HEK293T (cell line): ENCODE data around the gene SORCS3.

Source experiments
- CTCF ChIA-PET: fragments of 350-600 bp; formaldehyde crosslinking; extraction: SDS; loops from one replicate; lab custom pipeline; 2021; ENCODE audit warnings: antibody characterized with exemption, inconsistent platforms; lab: Yijun Ruan, JAX
- POLR2A ChIA-PET: fragments of 350-600 bp; formaldehyde crosslinking; extraction: SDS; loops from one replicate; lab custom pipeline; 2020; ENCODE audit warnings: antibody characterized with exemption, inconsistent platforms; lab: Yijun Ruan, JAX
- DNase-seq: peaks from one replicate; pipeline ENCODE4 v3.0.0; 2012; ENCODE audit warnings: mixed read lengths; ENCODE audit errors: extremely low spot score
- ARNT ChIP-seq: fragments of 450-650 bp; IDR thresholded peaks from 2 replicates; pipeline ENCODE4 v1.6.1; 2017; ENCODE audit warnings: mild to moderate bottlenecking
- BHLHE40 ChIP-seq: fragments of 450-650 bp; IDR thresholded peaks from 2 replicates; pipeline ENCODE4 v1.6.1; 2016; ENCODE audit warnings: mild to moderate bottlenecking, moderate library complexity, borderline replicate concordance
- CTBP1 ChIP-seq: fragments of 450-650 bp; IDR thresholded peaks from 2 replicates; pipeline ENCODE4 v1.6.1; 2016; ENCODE audit warnings: borderline replicate concordance
- ELF4 ChIP-seq: fragments of 450-650 bp; IDR thresholded peaks from 2 replicates; pipeline ENCODE4 v1.6.1; 2017; ENCODE audit warnings: antibody characterized with exemption
- FOXA1 ChIP-seq: fragments of 450-650 bp; IDR thresholded peaks from 2 replicates; pipeline ENCODE4 v1.6.1; 2016; ENCODE audit warnings: mild to moderate bottlenecking
- FOXK2 ChIP-seq: fragments of 450-650 bp; IDR thresholded peaks from 2 replicates; pipeline ENCODE4 v1.6.1; 2016; ENCODE audit warnings: mild to moderate bottlenecking
- FOXM1 ChIP-seq: fragments of 450-650 bp; IDR thresholded peaks from 2 replicates; pipeline ENCODE4 v1.6.1; 2017; ENCODE audit warnings: mild to moderate bottlenecking, borderline replicate concordance
- HDGF ChIP-seq: fragments of 450-650 bp; IDR thresholded peaks from 2 replicates; pipeline ENCODE4 v1.6.1; 2017; ENCODE audit warnings: antibody characterized with exemption, borderline replicate concordance
- L3MBTL2 ChIP-seq: fragments of 450-650 bp; conservative IDR thresholded peaks from 2 replicates; pipeline ENCODE4 v1.6.1; 2016; ENCODE audit warnings: mild to moderate bottlenecking
- LEF1 ChIP-seq: fragments of 450-650 bp; IDR thresholded peaks from 2 replicates; pipeline ENCODE4 v1.6.1; 2017; ENCODE audit warnings: mild to moderate bottlenecking, borderline replicate concordance
- NFRKB ChIP-seq: fragments of 450-650 bp; IDR thresholded peaks from 2 replicates; pipeline ENCODE4 v1.6.1; 2016; ENCODE audit warnings: mild to moderate bottlenecking, moderate library complexity
- PKNOX1 ChIP-seq: fragments of 450-650 bp; IDR thresholded peaks from 2 replicates; pipeline ENCODE4 v1.6.1; 2016
- SP1 ChIP-seq: fragments of 450-650 bp; IDR thresholded peaks from 2 replicates; pipeline ENCODE4 v1.6.1; 2017
- SUZ12 ChIP-seq: fragments of 450-650 bp; IDR thresholded peaks from 2 replicates; pipeline ENCODE4 v1.6.1; 2016; ENCODE audit warnings: mild to moderate bottlenecking
- TARDBP ChIP-seq: fragments of 450-650 bp; IDR thresholded peaks from 2 replicates; pipeline ENCODE4 v1.6.1; 2016
- ZNF384 ChIP-seq: fragments of 450-650 bp; IDR thresholded peaks from 2 replicates; pipeline ENCODE4 v1.6.1; 2016

SORCS3 gene

GRCh38 chr10:104881740-104882139 is 240.7 kb downstream of the SORCS3 start:
- DNase-seq, result no peak
- ChIA-PET CTCF (interaction anchor here (0.7 kb wide), 1 partner anchor 1149 kb away, joined by 3 read pairs; no protein-coding TSS in a partner anchor), POLR2A (no interaction called here)
- TF ChIP-seq L3MBTL2 (no peak), ARNT (no peak), SP1 (no peak), ELF4 (no peak), NFRKB (no peak), ZNF384 (no peak), SUZ12 (no peak), FOXK2 (no peak), FOXM1 (no peak), FOXA1 (no peak), TARDBP (no peak), LEF1 (no peak), PKNOX1 (no peak), BHLHE40 (no peak), CTBP1 (no peak), HDGF (no peak)

- ChIA-PET POLR2A (no interaction called here), CTCF (no interaction called here)
- no peak for DNase-seq
- TF ChIP-seq SUZ12, result no peak
- TF ChIP-seq NFRKB, result no peak
- no peak for TF ChIP-seq BHLHE40
- TF ChIP-seq PKNOX1, result no peak
- no peak for TF ChIP-seq FOXK2
- TF ChIP-seq HDGF, result no peak
- TF ChIP-seq FOXM1, result no peak
- TF ChIP-seq CTBP1, result no peak
- TF ChIP-seq SP1, result no peak
- TF ChIP-seq L3MBTL2, result no peak
- TF ChIP-seq LEF1, result no peak
- no peak for TF ChIP-seq ZNF384
- TF ChIP-seq ARNT, result no peak
These were observed 252.0 kb downstream of the SORCS3 start for GRCh38 chr10:104892879-104893617.

- ChIA-PET CTCF (no interaction called here), POLR2A (no interaction called here)
- DNase-seq, result no peak
- TF ChIP-seq NFRKB (no peak), TARDBP (no peak), FOXM1 (no peak), SUZ12 (no peak), HDGF (no peak), BHLHE40 (no peak), PKNOX1 (no peak), FOXA1 (no peak), L3MBTL2 (no peak), FOXK2 (no peak), SP1 (no peak), ARNT (no peak), ELF4 (no peak), LEF1 (no peak), ZNF384 (no peak), CTBP1 (no peak)
These were observed 252.6 kb downstream of the SORCS3 start for GRCh38 chr10:104893701-104894100.

GRCh38 chr10:104894681-104895080 is 253.6 kb downstream of the SORCS3 start:
- DNase-seq, result no peak
- ChIA-PET POLR2A (no interaction called here), CTCF (no interaction called here)
- no peak for TF ChIP-seq FOXM1

GRCh38 chr10:104895541-104895940 is 254.5 kb downstream of the SORCS3 start:
- DNase-seq, result no peak
- no peak for TF ChIP-seq FOXK2
- no peak for TF ChIP-seq TARDBP
- no peak for TF ChIP-seq NFRKB
- no peak for TF ChIP-seq SUZ12
- no peak for TF ChIP-seq BHLHE40
- no peak for TF ChIP-seq L3MBTL2
- TF ChIP-seq CTBP1, result no peak
- TF ChIP-seq ELF4, result no peak
- POLR2A ChIA-PET, result no interaction called here
- CTCF ChIA-PET, result no interaction called here

GRCh38 chr10:104895981-104896380 is 254.9 kb downstream of the SORCS3 start:
- ChIA-PET POLR2A (no interaction called here), CTCF (no interaction called here)
- DNase-seq, result no peak
- TF ChIP-seq HDGF (no peak), BHLHE40 (no peak), FOXA1 (no peak), FOXM1 (no peak), ELF4 (no peak), FOXK2 (no peak), TARDBP (no peak), NFRKB (no peak), PKNOX1 (no peak), CTBP1 (no peak), ARNT (no peak), SP1 (no peak), L3MBTL2 (no peak), ZNF384 (no peak), SUZ12 (no peak), LEF1 (no peak)
